Retina (tissue), 1 donor: ENCODE measurements around the gene VPS26C.
"Not testable (repeated sequence)": the region's sequence is repeated elsewhere in the genome, so short reads cannot be mapped to it uniquely, and the experiment has no call there.

Source experiments
- DNase-seq: peaks from one replicate; pipeline ENCODE4 v3.0.0-alpha.2; 2016

Gene VPS26C

GRCh38 chr21:37267269-37268185 is at the start of gene VPS26C:
Gene VPS26C (minus strand): TSS chr21:37267334. CDS start chr21:37267294, 40 bp downstream.
- DNase-seq: peak; percentile 99

- not testable (repeated sequence) for DNase-seq
Observed at GRCh38 chr21:37316072-37316471, 48.9 kb upstream of the VPS26C start.

DNA sequence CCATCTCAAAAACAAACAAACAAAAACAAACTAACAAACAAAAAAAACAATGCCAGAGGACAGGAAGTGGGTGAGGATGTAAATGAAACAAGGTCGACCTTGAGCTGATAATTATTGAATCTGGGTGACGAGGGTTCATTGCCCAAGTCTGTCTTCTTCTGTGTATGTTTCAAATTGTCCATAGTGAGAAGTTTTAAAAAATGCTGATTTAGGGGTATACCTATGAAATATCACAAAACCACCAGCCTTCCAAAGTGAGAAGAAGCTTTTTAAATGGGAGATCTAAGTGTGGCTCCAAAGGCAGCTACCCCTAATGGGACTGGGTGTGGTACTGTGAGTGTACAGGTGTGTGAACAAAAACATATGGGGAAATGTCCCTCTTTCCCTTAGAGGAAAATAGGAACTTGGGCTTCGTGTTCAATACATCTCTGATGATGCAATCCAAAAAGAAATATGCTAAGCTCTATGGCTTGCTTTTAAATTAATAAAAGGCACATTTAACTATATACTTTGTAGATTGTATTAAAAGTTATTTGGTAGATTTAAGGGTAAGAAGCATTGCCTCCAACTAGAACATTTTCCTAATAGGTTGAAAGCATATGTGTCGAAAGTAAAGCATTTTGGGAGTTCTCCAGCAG is 33.1 kb upstream of the VPS26C start:
- no peak for DNase-seq

GRCh38 chr21:37297364-37297763 is 30.2 kb upstream of the VPS26C start:
- no peak for DNase-seq

DNA sequence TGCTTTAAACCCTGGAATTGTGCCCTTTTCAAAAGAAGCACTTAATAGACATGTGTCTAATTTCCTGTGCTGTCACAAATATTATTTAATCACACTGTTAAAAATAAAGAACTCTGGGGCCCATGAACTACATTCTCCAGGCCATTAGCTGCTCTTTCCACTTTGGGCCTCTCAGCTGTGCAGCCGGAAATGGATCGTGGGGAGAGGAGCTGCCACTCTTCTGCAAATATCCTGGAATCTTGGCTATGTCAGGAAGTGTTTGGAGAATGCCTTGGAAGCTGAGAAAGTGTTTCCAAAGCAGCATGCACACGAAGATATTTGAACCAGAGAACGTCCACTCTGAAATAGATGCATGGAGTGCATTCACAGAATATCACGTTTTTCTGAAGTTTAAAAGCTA is 27.5 kb upstream of the VPS26C start:
- no peak for DNase-seq

- no peak for DNase-seq
Observed at GRCh38 chr21:37292941-37293340, 25.8 kb upstream of the VPS26C start.

DNA sequence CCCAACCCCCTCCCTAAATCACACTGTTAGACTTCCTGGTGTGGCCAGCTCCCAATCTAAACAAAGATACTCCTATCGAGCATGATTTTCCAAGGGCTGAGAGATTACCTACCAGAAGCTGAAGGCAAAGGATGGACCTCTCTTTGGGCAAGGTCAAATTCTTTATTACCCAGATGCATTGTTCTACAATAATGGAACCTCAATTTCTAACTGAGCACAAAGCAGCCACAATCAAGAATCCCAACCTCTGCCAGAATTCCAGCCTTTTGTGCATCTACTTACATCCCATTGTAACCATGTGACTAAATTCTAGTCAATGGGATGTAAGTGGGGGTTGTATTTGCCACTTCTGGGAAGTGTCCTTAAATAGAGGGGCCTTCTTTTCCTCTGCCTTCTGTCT is 24.9 kb upstream of the VPS26C start:
- no peak for DNase-seq

GRCh38 chr21:37283191-37283710 is 16.1 kb upstream of the VPS26C start:
- DNase-seq: not testable (repeated sequence)

- DNase-seq: not testable (repeated sequence)
Observed at GRCh38 chr21:37282602-37283001, 15.5 kb upstream of the VPS26C start.

GRCh38 chr21:37281993-37282392 is 14.9 kb upstream of the VPS26C start:
- DNase-seq: no peak

DNA sequence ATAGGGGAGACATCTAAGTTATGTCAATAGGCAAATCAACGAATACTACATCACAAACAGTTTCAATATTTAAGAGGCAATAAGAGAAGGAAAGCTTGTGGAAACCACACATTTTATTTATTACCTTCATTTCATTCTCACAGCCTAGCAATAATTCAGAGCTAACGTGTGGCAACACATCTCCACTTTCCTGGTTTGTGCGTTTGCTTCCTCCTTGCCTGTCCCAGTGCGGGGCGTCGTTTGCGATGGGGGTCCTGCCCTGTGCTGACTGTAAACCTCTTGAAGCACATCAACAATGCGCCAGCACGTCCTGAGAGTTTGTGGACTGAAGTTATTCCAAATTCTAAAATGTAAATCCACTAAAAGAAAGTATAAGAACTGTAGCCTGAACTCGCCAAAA is 14.4 kb upstream of the VPS26C start:
- no peak for DNase-seq

DNA sequence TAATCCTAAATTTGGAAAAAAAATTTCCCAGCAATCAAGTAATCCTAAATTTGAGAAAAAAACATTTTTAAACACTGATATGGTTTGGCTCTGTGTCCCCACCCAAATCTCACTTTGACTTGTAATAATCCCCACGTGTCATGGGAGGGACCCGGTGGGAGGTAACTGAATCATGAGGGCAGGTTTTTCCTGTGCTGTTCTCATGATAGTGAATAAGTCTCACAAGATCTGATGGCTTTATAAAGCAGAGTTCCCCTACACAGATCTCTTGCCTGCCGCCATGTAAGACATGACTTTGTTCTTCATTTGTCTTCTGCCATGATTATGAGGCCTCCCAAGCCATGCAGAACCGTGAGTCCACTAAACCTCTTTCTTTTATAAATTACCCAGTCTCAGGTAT is 12.1 kb upstream of the VPS26C start:
- not testable (repeated sequence) for DNase-seq

DNA sequence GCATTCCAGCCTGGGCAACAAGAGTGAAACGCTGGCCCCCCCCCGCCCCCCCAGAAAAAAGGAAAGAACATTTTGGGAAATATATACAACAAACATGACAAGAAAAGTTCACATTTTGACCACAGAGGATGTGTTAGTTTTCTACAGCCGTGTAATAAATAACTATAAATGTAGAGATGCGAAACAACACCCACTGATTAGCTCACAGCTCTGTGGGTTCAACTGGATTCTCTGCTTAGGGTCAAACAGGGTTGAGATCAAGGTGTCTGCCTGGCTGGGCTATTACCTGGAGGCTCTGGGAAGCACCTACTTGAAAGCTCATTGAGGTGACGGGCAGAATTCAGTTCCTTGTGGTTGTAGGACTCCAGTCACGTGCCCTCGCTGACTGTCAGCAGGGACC is 11.1 kb upstream of the VPS26C start:
- DNase-seq: no peak

DNA sequence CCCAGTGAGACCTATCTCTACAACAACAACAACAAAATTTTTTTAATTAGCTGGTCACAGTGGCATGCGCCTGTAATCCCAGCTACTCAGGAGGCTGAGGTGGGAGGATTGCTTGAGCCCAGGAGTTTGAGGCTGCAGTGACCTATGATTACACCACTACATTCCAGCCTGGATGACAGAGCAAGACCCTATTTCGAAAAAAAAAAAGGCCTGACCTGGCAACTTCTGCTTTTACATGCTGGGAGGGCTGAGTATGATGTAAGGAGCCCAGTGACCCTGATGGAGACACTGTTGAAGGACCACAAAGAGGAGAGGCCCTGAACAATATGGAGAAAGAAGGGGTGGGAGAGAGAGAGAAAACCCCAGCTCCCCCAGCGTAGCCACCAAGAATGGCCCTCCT is 9.2 kb upstream of the VPS26C start:
- no peak for DNase-seq

DNA sequence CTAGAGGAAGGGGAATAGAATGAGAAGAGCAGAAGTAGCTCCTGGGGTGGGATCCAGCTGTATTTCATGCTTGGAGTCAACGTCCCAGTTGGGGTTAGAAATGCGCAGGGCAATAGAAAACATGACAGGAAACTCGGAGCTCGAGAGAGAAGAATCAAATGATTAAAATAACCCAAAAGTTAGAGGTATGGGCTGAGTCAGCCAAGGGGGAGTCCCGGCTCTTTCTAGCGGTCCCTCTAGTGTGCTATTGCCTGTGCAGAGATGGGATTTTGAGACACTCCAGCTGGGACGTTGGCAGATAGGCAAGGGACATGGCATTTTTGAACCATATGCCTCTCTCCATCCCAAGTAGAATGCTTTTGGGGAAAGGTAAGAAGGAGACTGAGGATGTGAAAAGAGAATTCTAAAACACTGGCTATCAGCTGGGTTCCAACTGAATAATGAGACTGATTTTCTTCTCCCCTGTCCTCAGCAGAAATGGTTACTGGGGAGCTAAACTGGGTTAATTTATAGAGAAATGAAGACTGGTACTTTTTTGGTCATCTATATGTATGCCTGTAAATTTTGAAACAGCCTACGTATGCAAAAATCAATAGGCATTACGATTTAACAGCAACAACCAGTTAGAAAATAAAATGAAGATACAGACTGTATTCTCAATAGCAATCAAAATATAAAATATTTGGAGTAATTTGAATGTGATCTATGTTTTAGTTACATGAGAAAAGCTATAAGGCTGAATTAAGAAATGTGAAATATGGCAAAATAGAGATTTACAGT is 7.0 kb upstream of the VPS26C start:
- no peak for DNase-seq

- no peak for DNase-seq
Observed at GRCh38 chr21:37273440-37273839, 6.3 kb upstream of the VPS26C start.

- DNase-seq: no peak
Observed at GRCh38 chr21:37272897-37273296, 5.8 kb upstream of the VPS26C start.

DNA sequence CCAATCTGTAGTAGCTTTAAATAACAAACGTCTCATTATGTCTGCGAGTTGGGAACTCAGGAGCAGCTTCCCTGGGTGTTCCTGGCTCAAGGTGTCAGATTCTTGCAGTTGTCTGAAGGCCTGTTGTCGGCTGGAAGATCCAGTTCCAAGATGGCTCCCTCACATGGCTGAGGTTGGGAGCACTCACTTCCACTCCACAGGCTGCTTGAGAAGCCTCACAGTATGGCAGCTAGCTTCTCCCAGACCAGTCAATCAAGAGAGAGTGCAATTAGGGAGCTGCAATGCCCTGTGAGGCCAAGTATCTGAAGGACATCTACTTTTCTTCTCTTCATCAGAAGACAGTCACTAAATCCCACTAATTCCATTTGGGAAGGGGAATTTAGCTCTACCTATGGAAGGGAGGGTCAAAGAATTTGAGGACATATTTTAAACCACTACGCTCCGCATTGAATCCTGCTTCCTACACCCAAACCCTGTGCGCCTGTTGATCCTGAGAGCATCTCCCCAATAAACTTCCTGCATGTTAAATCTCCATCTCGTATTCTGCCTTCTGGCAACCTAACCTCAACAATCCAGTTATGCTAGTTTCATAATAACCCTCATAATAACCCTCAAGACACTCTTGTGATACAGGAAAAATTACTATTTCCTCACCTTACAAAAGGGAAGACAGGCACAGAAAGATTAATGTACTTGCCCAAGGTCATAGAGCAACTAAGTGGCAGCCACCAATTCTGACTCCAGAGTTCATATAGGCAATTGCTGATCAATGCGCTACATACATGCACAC is 3.6 kb upstream of the VPS26C start:
- no peak for DNase-seq

- DNase-seq: no peak
Observed at GRCh38 chr21:37269481-37269880, 2.3 kb upstream of the VPS26C start.

GRCh38 chr21:37268186-37268503 is 1.0 kb upstream of the VPS26C start:
- no peak for DNase-seq

GRCh38 chr21:37266515-37267221 is 466 bp downstream of the VPS26C start:
- peak; percentile 64 for DNase-seq

- no peak for DNase-seq
Observed at GRCh38 chr21:37264808-37265207, 2.3 kb downstream of the VPS26C start.
